ENCODE measurements around the gene PLAC9.

Gene PLAC9

DNA sequence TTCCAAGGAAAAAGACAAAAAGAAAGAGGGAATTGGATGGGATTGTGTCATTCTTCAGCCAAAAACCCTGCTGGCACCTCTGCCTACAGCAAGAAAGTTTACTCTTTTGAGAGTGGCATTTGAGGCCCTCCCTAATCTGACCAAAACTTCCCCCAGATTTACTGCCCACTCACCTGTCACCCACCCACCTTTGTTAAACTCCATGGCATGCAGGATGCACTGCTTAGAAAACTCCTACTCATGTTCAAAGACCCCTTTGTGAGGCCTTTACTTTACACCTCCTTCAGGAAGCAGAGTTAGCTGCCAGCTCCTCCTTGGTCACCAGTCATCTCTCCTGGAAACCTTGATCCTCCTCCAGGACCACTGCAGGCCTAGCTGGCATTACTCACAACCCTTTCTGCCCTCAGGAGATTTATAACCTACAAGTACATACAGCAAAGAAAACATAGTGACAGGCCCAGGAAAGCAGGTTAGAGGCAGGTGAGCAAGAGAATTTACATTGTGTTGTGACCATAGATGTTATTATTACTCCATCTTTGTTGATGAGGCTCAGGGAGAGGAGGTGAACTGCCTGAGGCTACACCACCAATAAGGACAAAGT, 10.3 kb upstream of the PLAC9 start:
- no peaks in the 10 kb centered on the region for H3K79me2 ChIP-seq (ENCODE audit: insufficient read depth, low read length)
- no peaks in the 10 kb centered on the region for H3K36me3 ChIP-seq (ENCODE audit: low read length)
- no peaks in the 10 kb centered on the region for H3K9me2 ChIP-seq (replicated peaks; ENCODE audit: insufficient read depth, low read length)
- no peak overlapping the region for H2AFZ ChIP-seq (ENCODE audit: low read depth, low read length, severe bottlenecking)
- no peak overlapping the region for H3K27ac ChIP-seq (ENCODE audit: low read depth, low read length)
- H3F3A ChIP-seq (ENCODE audit: insufficient read depth) = no peaks in the 10 kb centered on the region
- no peaks in the 10 kb centered on the region for H4K20me1 ChIP-seq (ENCODE audit: low read depth, low read length)
- H3K4me2 ChIP-seq (ENCODE audit: low read depth, low read length, poor library complexity, severe bottlenecking) = no peak overlapping the region
- no peaks in the 10 kb centered on the region for H3K27me3 ChIP-seq (ENCODE audit: low read length)
- H3K4me3 ChIP-seq (ENCODE audit: insufficient read depth, low read length, poor library complexity, severe bottlenecking) = no peak overlapping the region
- TF ChIP-seq, protein P1, sequence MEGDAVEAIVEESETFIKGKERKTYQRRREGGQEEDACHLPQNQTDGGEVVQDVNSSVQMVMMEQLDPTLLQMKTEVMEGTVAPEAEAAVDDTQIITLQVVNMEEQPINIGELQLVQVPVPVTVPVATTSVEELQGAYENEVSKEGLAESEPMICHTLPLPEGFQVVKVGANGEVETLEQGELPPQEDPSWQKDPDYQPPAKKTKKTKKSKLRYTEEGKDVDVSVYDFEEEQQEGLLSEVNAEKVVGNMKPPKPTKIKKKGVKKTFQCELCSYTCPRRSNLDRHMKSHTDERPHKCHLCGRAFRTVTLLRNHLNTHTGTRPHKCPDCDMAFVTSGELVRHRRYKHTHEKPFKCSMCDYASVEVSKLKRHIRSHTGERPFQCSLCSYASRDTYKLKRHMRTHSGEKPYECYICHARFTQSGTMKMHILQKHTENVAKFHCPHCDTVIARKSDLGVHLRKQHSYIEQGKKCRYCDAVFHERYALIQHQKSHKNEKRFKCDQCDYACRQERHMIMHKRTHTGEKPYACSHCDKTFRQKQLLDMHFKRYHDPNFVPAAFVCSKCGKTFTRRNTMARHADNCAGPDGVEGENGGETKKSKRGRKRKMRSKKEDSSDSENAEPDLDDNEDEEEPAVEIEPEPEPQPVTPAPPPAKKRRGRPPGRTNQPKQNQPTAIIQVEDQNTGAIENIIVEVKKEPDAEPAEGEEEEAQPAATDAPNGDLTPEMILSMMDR (IDR thresholded peaks at IDR 0.05; ENCODE audit: insufficient read depth, low read length, poor library complexity, severe bottlenecking) = no peak
- no peak for TF ChIP-seq EZH2phosphoT487 (conservative IDR thresholded peaks at IDR 0.05; ENCODE audit: low read length)
- no peak overlapping the region for H3K9ac ChIP-seq (ENCODE audit: low read length)
- H3K9me3 ChIP-seq (ENCODE audit: insufficient read depth, low read length) = no peaks in the 10 kb centered on the region

DNA sequence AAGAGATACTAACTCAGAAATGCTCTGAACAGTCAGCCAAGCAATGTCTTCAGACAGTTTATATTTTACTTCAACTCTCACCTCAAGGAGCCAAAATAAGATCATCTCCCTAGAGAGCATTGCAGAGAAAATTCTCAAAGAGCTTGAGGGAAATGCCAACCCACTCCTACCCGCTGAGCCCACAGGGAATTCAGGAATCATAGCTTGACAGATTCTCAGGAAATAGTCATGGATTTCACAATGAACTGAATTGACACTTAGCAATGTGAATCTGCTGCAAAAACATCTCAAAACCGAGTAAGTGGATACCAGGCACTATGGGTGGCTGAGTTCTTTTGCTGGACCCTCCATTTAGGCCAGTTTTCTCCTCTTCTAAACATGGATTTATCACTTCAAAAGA, 9.8 kb upstream of the PLAC9 start:
- Histone ChIP-seq H3K27ac (ENCODE audit: low read depth, low read length) (no peak overlapping the region), H3K4me2 (ENCODE audit: low read depth, low read length, poor library complexity, severe bottlenecking) (no peak overlapping the region)

DNA sequence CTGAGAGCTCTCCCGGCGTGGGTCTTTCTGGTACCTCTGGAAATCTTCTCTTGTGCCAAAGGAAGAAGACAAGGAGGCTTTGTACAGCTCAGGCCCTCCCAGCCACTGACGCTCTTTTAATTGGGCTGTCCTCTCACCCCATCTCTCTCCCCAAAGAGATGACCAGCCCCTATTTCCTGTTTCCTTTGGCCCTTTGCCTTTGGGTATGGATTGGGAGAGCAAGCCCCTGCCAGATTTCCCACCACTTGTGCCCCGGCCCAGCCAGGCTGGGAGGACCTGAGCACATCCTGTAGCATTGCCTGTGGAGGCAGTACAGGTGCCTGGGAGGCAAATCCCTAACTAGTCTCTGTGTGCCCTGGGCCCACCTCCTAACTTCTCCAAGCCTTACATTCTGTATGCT, 5.7 kb upstream of the PLAC9 start:
- no peaks in the 10 kb centered on the region for H3K36me3 ChIP-seq (ENCODE audit: low read length)
- H4K20me1 ChIP-seq (ENCODE audit: low read depth, low read length) = no peaks in the 10 kb centered on the region

More for the DNA sequence above, 9.8 kb upstream of the PLAC9 start:
- Histone ChIP-seq H3K79me2 (ENCODE audit: insufficient read depth, low read length) (no peaks in the 10 kb centered on the region), H4K20me1 (ENCODE audit: low read depth, low read length) (no peaks in the 10 kb centered on the region), H3K9ac (ENCODE audit: low read length) (no peak overlapping the region), H3K9me3 (ENCODE audit: insufficient read depth, low read length) (no peaks in the 10 kb centered on the region), H3K27me3 (ENCODE audit: low read length) (no peaks in the 10 kb centered on the region), H3F3A (ENCODE audit: insufficient read depth) (no peaks in the 10 kb centered on the region), H2AFZ (ENCODE audit: low read depth, low read length, severe bottlenecking) (no peak overlapping the region), H3K9me2 (replicated peaks; ENCODE audit: insufficient read depth, low read length) (no peaks in the 10 kb centered on the region), H3K4me3 (ENCODE audit: insufficient read depth, low read length, poor library complexity, severe bottlenecking) (no peak overlapping the region), H3K36me3 (ENCODE audit: low read length) (no peaks in the 10 kb centered on the region)
- TF ChIP-seq EZH2phosphoT487 (conservative IDR thresholded peaks at IDR 0.05; ENCODE audit: low read length) = no peak
- TF ChIP-seq, protein P1 (IDR thresholded peaks at IDR 0.05; ENCODE audit: insufficient read depth, low read length, poor library complexity, severe bottlenecking) = no peak

More for the DNA sequence above, 5.7 kb upstream of the PLAC9 start:
- Histone ChIP-seq H3F3A (ENCODE audit: insufficient read depth) (no peaks in the 10 kb centered on the region), H2AFZ (ENCODE audit: low read depth, low read length, severe bottlenecking) (no peak overlapping the region), H3K9me3 (ENCODE audit: insufficient read depth, low read length) (no peaks in the 10 kb centered on the region), H3K27ac (ENCODE audit: low read depth, low read length) (no peak overlapping the region), H3K4me2 (ENCODE audit: low read depth, low read length, poor library complexity, severe bottlenecking) (no peak overlapping the region), H3K79me2 (ENCODE audit: insufficient read depth, low read length) (no peaks in the 10 kb centered on the region), H3K27me3 (ENCODE audit: low read length) (no peaks in the 10 kb centered on the region), H3K4me3 (ENCODE audit: insufficient read depth, low read length, poor library complexity, severe bottlenecking) (no peak overlapping the region), H3K9ac (ENCODE audit: low read length) (no peak overlapping the region), H3K9me2 (replicated peaks; ENCODE audit: insufficient read depth, low read length) (no peaks in the 10 kb centered on the region)
- TF ChIP-seq, protein P1 (IDR thresholded peaks at IDR 0.05; ENCODE audit: insufficient read depth, low read length, poor library complexity, severe bottlenecking) = no peak
- no peak for TF ChIP-seq EZH2phosphoT487 (conservative IDR thresholded peaks at IDR 0.05; ENCODE audit: low read length)

Data from SU-DHL-6 (cell line).